Fibroblast of the conjunctiva (primary cell): Measurements from ENCODE around the gene NOMO2.
"Not testable (repeated sequence)": the region's sequence is repeated elsewhere in the genome, so short reads cannot be mapped to it uniquely, and the experiment has no call there.

Experiments
- DNase-seq: peaks from one replicate; pipeline ENCODE4 v3.0.0-alpha.2; 2010; ENCODE audit warnings: low read depth

The NOMO2 gene, protein sequence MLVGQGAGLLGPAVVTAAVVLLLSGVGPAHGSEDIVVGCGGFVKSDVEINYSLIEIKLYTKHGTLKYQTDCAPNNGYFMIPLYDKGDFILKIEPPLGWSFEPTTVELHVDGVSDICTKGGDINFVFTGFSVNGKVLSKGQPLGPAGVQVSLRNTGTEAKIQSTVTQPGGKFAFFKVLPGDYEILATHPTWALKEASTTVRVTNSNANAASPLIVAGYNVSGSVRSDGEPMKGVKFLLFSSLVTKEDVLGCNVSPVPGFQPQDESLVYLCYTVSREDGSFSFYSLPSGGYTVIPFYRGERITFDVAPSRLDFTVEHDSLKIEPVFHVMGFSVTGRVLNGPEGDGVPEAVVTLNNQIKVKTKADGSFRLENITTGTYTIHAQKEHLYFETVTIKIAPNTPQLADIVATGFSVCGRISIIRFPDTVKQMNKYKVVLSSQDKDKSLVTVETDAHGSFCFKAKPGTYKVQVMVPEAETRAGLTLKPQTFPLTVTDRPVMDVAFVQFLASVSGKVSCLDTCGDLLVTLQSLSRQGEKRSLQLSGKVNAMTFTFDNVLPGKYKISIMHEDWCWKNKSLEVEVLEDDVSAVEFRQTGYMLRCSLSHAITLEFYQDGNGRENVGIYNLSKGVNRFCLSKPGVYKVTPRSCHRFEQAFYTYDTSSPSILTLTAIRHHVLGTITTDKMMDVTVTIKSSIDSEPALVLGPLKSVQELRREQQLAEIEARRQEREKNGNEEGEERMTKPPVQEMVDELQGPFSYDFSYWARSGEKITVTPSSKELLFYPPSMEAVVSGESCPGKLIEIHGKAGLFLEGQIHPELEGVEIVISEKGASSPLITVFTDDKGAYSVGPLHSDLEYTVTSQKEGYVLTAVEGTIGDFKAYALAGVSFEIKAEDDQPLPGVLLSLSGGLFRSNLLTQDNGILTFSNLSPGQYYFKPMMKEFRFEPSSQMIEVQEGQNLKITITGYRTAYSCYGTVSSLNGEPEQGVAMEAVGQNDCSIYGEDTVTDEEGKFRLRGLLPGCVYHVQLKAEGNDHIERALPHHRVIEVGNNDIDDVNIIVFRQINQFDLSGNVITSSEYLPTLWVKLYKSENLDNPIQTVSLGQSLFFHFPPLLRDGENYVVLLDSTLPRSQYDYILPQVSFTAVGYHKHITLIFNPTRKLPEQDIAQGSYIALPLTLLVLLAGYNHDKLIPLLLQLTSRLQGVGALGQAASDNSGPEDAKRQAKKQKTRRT

DNA sequence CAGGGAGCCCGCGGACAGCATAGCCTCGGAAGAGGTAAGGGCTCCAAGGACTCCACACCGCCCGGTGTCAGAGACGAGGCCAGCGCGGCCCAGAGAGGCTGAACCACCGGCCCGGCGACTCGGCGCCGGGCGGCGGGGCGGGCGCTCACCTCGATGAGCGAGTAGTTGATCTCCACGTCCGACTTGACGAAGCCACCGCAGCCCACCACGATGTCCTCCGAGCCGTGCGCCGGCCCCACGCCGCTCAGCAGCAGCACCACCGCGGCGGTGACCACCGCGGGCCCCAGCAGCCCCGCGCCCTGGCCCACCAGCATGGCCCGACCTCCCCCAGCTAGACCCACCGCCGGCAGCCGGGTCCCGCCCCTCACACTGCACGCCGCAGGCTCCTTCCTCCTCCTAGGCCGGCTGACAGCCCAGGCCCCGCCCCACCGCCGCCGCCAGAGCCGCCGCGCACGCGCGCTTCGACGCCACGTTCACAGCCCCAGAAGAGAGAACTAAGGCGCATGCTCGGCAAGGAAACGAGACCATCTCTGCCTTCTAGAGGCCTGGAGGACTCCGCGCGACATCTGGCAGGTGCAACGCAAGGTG, at the start of gene NOMO2:
NOMO2 (minus strand) TSS at position 371 of the 588 bp plus-strand sequence; CDS start at position 314, 57 bp downstream.
- not testable (repeated sequence) for DNase-seq

DNA sequence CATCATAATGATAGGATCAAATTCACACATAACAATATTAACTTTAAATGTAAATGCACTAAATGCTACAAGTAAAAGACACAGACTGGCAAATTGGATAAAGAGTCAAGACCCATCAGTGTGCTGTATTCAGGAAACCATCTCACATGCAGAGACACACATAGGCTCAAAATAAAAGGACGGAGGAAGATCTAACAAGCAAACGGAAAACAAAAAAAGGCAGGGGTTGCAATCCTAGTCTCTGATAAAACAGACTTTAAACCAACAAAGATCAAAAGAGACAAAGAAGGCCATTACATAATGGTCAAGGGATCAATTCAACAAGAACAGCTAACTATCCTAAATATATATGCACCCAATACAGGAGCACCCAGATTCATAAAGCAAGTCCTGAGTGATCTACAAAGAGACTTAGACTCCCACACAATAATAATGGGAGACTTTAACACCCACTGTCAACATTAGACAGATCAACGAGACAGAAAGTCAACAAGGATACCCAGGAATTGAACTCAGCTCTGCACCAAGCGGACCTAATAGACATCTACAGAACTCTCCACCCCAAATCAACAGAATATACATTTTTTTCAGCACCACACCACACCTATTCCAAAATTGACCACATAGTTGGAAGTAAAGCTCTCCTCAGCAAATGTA, 48.4 kb upstream of the NOMO2 start:
- not testable (repeated sequence) for DNase-seq

DNA sequence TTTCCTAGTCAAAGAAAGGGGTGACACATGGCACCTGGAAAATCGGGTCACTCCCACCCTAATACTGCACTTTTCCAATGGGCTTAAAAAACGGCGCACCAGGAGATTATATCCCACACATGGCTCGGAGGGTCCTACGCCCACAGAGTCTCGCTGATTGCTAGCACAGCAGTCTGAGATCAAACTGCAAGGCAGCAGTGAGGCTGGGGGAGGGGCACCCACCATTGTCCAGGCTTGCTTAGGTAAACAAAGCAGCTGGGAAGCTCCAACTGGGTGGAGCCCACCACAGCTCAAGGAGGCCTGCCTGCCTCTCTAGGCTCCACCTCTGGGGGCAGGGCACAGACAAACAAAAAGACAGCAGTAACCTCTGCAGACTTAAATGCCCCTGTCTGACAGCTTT, 46.4 kb upstream of the NOMO2 start:
- not testable (repeated sequence) for DNase-seq

DNA sequence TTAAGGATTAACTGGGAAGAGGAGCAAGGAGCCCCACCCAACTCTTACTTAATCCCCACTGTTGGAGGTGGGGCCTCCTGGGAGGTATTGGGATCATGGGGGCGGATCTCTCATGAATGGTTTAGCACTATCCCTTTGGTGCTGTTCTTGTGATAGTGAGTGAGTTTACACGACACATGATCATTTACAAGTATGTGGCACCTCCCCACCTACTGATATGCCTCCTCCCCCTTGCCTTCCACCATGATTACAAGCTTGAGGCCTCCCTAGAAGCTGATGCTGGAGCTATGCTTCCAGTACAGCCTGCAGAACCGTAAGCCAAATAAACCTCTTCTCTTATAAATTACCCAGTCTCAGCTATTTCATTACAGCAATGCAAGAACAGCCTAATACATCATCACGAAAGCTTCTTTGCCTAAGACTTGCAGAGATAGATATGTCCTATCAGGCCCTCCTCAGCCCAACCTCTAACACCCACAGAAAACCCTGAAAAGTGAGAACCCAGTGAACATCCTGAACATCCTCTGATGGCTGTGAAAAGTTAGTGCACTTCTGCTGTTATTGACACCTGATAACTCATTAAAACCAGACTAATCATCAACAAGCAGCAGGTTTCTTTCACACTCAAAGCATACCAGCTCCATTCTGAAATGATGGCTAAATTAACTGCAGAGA, 41.8 kb upstream of the NOMO2 start:
- not testable (repeated sequence) for DNase-seq

DNA sequence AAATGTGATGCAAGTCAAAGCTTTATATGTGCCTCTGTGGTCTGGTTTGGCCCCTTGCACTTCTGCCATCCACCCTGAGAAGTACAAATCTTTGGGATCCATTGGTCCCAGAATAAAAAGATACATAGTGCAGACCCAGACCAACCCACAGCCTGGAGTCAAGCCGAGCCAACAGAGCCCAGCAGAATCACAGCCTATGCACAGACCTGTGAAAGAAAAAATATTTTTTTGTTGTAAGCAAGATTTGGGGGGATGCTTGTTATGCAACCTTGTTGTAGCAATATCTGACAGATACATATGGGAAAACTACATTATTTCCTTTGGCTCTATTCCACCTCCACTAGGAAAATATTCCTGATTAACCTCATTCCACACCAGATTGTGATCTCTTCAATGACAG, 36.7 kb upstream of the NOMO2 start:
- DNase-seq: not testable (repeated sequence)

DNA sequence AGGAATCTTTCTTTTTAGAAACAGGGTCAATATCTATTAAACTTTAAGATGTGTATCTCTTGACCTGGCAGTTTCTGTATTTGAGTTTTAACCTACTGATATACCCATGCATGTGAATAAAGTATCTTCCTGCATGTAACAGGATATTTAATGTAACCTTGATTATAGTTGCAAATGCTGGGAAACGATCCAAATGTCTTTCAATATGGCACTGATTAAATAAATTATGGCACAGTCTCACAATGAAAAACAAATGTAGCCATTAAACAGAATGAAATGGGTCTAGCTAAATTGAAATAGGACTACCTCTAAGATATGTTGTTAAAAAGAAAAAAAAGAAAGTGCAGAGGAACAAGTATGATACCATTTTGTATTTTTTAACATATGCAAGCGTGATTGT, 35.8 kb upstream of the NOMO2 start:
- DNase-seq: not testable (repeated sequence)

DNA sequence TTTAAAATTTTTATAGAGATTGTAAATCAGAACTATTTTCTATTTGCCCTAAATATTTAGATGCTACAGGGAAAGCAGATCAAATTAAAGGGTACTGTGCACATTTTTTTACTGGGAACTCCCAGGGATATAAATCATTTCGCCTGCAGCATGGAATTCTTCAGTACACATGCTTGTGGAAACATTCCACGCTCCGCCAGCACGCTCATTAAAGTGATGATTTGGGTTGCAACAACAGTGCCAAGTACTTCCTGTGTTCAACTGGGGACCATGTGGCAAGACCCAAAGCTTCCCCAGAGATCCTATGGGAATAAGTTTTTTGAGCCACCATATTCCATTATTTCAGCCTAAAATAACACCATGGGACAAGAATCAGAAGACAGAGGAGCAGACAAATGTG, 35.4 kb upstream of the NOMO2 start:
- DNase-seq: not testable (repeated sequence)

DNA sequence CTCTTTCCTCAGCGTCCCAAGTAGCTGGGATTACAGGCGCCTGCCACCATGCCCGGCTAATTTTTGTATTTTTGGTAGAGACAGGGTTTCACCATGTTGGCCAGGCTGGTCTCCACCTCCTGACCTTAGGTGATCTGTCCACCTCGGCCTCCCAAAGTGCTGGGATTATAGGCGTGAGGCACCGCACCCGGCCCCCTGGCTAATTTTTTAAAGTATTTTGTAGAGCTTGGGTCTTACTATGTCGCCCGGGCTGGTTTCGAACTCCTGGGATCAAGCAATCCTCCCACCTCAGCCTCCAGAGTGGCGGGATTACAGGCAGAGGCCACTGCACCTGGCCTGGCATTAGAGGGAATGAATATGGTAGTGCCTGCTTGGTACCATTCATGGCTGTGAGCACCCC, 33.9 kb upstream of the NOMO2 start:
- DNase-seq: not testable (repeated sequence)

DNA sequence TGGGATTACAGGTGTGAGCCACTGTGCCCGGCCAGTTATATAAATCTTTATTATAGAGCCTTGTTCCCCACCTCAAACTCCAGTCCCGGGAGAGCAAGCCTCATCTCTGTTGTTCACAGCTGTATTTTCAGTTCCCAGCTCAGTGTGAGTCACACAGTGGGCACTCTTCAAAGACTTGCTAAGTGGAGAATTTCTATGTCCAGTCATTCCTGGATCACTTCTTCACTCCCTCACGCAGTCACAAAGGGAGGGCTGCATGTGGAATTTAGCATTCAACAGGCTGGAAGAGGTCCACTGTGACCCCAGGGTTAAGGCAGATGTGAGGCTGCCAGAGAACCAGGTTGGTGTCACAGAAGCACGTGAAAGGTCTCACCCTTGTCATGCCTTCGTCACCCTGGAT, 33.0 kb upstream of the NOMO2 start:
- DNase-seq: not testable (repeated sequence)

DNA sequence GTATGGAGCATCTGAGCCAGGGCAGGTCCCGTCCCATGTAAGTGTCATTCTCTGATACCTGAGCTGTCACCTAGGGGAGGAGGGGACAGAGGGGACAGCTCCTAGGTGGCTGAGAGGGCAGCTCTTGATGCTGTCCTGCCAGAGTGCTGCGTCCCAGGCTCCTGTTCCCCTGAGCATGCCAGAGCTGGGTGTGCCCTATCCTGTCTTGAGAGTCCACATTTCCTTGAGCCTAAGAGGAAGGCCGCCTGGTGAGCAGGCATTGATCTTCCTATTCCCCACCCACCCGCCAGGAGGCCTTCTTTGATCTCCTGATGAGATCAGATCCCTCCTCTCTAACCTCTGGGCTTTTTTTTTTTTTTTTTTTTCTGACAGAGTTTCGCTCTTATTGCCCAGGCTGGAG, 32.0 kb upstream of the NOMO2 start:
- DNase-seq: not testable (repeated sequence)

DNA sequence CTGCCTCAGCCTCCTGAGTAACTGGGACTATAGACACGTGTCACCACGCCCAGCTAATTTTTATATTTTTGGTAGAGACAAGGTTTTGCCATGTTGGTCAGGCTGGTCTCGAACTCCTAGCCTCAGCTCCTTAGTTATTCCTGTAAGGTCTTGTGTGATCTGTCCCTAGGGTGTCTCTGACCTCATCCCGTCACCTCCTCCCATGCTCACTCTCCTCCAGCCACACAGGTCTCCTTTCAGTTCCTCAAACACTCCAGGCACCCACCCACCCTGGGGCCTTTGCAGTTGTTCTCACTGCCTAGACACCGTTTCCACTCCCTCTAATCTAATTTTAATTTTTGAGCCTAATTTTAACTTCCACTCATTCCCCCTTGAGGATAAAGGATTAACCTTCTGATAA, 31.1 kb upstream of the NOMO2 start:
- DNase-seq: not testable (repeated sequence)

DNA sequence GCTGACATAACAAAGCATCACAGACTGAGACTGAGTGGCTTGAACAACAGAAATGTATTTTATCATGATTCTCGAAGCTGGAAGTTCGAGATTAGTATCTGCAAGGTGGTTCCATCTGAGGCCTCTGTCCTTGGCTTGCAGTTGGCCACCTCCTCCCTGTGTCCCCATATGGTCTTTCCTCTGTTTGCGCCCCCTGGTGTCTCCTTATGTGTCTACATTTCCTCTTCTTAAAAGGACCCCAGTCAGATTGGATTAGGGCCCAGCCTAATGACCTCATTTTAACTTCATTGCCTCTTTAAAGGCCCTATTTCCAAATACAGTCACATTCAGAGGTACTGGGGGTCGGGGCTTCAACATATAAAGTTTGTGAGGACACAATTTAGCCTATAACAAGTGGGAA, 30.0 kb upstream of the NOMO2 start:
- peak; percentile 16 for DNase-seq

DNA sequence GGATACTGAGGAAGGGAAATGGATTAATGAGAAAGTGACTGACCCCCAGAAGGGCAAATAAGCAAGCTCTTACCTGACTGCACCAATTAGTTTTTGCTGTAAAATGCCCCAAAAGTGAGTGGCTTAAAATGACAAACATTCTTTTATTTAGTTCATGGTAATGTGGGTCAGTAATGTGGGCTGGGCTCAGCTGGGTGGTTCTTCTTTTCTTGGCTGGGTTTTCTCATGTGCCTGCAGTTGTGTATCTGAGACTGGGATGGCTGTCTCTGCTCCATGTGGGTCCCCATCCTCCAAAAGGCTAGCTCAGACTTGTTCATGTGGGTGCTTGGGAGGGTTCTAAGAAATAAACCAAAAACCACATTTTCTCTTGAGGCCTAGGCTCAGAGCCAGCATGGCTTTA, 29.5 kb upstream of the NOMO2 start:
- not testable (repeated sequence) for DNase-seq

DNA sequence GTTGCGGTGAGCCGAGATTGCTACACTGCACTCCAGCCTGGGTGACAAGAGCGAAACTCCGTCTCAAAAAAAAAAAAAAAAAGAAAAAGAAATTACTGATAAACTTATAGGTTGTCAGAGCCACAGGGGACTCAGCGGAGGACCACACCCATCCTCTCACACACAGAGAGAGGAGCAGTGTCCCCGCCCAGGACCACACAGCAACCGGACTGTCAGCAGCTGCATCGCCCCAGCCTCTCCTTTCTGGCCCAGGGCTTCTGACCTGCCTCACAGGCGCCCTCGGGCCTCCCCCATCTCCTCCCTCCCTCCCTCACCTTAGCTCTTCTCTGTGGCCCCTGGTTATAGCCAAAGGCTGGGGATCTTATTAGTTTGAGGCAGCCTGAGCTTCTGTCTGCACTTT, 27.9 kb upstream of the NOMO2 start:
- DNase-seq: not testable (repeated sequence)

DNA sequence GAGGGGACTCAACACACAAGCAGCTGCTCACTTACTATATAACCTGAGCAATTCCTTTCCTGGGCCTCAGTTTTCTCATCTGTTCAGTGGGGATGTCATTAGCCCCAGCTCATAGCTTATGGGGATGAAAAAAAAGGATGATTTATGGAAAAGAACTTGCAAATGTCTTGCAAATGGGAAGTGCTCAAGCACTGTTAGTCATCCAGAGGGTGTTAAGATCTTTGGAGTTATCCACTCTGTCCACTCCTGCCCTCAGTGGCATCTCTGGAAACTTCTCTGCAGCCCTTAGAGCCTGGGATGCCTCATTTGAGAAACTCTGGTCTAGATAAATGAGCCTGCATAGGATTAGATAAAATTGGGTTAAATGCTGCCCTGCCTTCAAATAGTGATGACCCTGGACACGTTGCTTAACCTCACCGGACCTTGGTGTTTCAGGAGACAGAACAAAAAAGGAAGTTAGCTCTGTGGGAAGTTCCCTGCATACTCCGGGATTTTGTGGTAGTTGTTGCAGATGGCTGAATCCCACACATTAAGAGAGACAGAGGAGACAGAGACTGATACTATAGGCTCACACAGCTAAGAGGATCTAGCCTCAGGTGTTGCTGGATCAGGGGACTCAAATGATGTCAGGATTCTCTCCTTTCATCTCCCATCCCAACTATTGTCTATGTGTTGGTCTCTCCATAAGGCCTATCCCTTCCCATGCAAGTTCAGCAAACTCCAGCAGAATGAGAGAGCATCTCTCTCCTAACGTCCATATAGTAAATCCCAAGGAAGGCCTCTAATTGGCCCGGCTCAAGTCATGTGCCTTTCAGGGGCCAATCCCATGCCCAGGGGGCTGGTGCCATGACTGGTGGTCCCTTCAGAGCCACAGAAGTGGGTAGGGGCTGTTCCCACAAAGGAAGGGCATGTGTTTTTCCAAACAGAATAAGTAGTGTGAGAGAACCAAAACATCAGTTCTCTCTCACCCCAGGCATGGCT, 25.0 kb upstream of the NOMO2 start:
- DNase-seq: not testable (repeated sequence)

DNA sequence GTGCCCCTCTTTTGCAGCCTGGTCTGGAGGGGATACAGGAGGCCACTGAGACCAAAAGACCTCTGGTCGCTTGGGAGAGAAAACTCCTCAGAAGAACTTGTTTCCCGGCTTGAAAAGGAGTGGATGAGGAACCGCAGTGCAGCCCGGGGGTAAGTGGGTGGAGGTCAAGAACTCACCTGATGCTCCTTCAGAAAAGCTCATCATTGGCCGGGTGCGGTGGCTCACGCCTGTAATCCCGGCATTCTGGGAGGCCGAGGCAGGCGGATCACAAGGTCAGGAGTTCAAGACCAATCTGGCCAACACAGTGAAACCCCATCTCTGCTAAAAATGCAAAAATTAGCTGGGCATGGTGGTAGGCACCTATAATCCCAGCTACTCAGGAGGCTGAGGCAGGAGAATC, 23.9 kb upstream of the NOMO2 start:
- DNase-seq: not testable (repeated sequence)

DNA sequence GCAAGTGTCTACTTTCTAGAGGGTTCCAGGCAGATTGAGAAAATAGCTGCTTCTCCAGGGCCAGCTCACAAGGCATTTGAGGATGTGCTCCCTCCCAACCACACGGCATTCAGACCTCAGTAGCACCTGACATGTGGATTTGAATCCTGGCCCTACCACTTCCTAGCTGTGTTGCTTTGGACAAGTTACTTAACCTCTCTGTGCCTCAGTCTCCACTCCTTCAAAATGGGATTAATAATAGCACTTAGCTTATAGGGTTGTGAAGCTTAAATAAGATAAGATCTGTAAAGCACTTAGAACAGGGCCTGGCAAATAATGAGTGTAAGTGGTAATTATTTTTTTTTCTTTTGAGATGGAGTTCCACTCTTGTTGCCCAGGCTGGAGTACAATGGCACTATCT, 21.0 kb upstream of the NOMO2 start:
- DNase-seq: no peak

DNA sequence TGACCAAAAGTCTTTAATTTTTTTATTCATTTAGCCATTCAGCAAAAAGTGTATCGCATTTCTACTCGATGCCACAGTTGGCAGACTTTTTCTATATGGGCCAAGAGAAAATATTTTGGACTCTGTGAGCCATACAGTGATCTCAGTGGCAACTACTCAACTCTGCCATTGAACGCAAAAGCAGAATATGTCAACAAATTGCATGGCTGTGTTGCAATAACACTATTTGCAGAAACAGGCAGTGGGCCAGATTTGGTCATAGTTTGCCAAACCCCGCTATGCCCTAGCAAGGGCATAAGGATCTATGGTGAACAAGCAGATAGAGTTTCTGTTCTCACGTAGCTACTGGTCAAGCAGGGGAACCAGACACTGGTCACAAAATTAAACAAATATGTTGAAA, 18.5 kb upstream of the NOMO2 start:
- not testable (repeated sequence) for DNase-seq

DNA sequence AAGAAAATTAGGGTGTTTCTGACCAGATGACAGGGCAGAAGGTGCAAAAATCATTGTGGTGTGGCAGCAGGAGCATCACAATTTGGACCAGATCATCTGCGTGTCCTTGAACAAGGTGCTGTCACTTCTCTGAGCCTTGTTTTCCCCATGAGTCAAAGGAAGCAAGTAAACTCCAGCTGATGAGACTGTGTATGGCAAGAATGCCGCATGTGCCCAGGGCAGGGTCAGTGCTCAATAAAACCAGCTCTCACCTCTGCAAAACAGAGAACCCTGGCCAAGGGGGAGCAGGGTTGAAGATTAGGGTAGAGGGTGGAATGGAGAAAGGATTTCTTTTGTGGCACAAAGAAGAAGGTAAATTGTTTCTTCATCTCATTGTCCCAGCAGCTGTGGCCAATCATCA, 17.4 kb upstream of the NOMO2 start:
- DNase-seq: not testable (repeated sequence)
